HG02840 (cell line): ENCODE measurements around the gene TDG.

Experiments
- ATAC-seq: cut with Tn5 transposase; IDR thresholded peaks from one replicate; pipeline ENCODE4 v1.9.1; 2021; ENCODE audit warnings: mild to moderate bottlenecking, moderate library complexity, moderate number of reproducible peaks; ENCODE audit not compliant: unreplicated experiment, low FRiP score

The TDG gene

GRCh38 chr12:103958621-103959020 is 7.1 kb upstream of the TDG start:
- no peak for ATAC-seq

GRCh38 chr12:103960616-103961227 is 5.0 kb upstream of the TDG start:
- no peak for ATAC-seq

GRCh38 chr12:103962493-103962892 is 3.2 kb upstream of the TDG start:
- ATAC-seq = no peak

GRCh38 chr12:103964805-103965204 is 867 bp upstream of the TDG start:
- no peak for ATAC-seq

- no peak for ATAC-seq
Observed at GRCh38 chr12:103965255-103965589, 450 bp upstream of the TDG start.

- no peak for ATAC-seq
Observed at GRCh38 chr12:103966736-103967135, 1.1 kb downstream of the TDG start.

- ATAC-seq = no peak
Observed at GRCh38 chr12:103969391-103969790, 3.7 kb downstream of the TDG start.

GRCh38 chr12:103973909-103974308 is 8.2 kb downstream of the TDG start:
- no peak for ATAC-seq

GRCh38 chr12:103975368-103975767 is 9.7 kb downstream of the TDG start:
- ATAC-seq = no peak

GRCh38 chr12:103978384-103978982 is 12.8 kb downstream of the TDG start:
- ATAC-seq = no peak

- no peak for ATAC-seq
Observed at GRCh38 chr12:103986829-103987228, 21.2 kb downstream of the TDG start.

- no peak for ATAC-seq
Observed at GRCh38 chr12:103994235-103994634, 28.6 kb downstream of the TDG start.

GRCh38 chr12:103996595-103996994 is 30.9 kb downstream of the TDG start:
- no peak for ATAC-seq

GRCh38 chr12:103997286-103997900 is 31.7 kb downstream of the TDG start:
- ATAC-seq = no peak

GRCh38 chr12:103998976-103999375 is 33.3 kb downstream of the TDG start:
- no peak for ATAC-seq

- ATAC-seq = no peak
Observed at GRCh38 chr12:104000807-104001434, 35.2 kb downstream of the TDG start.

GRCh38 chr12:104002686-104003085 is 37.0 kb downstream of the TDG start:
- ATAC-seq = no peak

- no peak for ATAC-seq
Observed at GRCh38 chr12:104003596-104003995, 37.9 kb downstream of the TDG start.

GRCh38 chr12:104006929-104007328 is 41.3 kb downstream of the TDG start:
- ATAC-seq = no peak

- ATAC-seq = no peak
Observed at GRCh38 chr12:104010121-104010520, 44.4 kb downstream of the TDG start.

- no peak for ATAC-seq
Observed at GRCh38 chr12:104010606-104011169, 45.0 kb downstream of the TDG start.
